ENCODE data around the gene PCDHB14.
"Not testable (repeated sequence)": the region's sequence is repeated elsewhere in the genome, so short reads cannot be mapped to it uniquely, and the experiment has no call there.

PCDHB14 gene

GRCh38 chr5:141210849-141211248 lies 12.3 kb upstream of the PCDHB14 start:
- DNase-seq: not testable (repeated sequence)

DNA sequence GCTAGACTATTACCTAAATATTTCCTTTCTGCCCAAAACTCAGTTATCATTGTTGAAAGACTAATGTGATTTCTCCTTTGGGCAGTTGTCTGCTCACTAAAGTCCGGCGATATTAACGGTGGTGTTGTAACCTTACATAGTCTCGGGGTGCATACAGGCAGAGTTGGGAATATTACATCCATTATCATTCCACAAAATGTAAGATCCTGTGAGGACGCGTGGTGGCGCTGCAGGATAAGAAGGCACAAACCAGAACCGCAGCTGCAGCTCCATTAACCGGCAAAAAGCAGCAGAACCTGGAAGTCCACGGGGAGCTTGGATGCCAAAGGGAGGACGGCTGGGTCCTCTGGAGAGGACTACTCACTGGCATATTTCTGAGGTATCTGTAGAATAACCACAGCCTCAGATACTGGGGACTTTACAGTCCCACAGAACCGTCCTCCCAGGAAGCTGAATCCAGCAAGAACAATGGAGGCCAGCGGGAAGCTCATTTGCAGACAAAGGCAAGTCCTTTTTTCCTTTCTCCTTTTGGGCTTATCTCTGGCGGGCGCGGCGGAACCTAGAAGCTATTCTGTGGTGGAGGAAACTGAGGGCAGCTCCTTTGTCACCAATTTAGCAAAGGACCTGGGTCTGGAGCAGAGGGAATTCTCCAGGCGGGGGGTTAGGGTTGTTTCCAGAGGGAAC lies 9.3 kb upstream of the PCDHB14 start, which contains the start of gene PCDHB13:
Gene PCDHB13 (plus strand): TSS at position 264 of the 684 bp plus-strand sequence. CDS start 205 bp downstream, at position 469.
- not testable (repeated sequence) for DNase-seq

DNA sequence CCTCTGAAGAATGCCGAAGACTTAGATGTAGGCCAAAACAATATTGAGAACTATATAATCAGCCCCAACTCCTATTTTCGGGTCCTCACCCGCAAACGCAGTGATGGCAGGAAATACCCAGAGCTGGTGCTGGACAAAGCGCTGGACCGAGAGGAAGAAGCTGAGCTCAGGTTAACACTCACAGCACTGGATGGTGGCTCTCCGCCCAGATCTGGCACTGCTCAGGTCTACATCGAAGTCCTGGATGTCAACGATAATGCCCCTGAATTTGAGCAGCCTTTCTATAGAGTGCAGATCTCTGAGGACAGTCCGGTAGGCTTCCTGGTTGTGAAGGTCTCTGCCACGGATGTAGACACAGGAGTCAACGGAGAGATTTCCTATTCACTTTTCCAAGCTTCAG lies 8.6 kb upstream of the PCDHB14 start:
- not testable (repeated sequence) for DNase-seq

- DNase-seq: not testable (repeated sequence)
Observed at GRCh38 chr5:141215504-141215903, 7.6 kb upstream of the PCDHB14 start.

- DNase-seq: not testable (repeated sequence)
Observed at GRCh38 chr5:141216035-141216434, 7.1 kb upstream of the PCDHB14 start.

- not testable (repeated sequence) for DNase-seq
Observed at GRCh38 chr5:141224844-141225243, 1.7 kb downstream of the PCDHB14 start.

- not testable (repeated sequence) for DNase-seq
Observed at GRCh38 chr5:141225421-141225820, 2.3 kb downstream of the PCDHB14 start.

- DNase-seq: no peak
Observed at GRCh38 chr5:141234109-141234667, 11.0 kb downstream of the PCDHB14 start.

DNA sequence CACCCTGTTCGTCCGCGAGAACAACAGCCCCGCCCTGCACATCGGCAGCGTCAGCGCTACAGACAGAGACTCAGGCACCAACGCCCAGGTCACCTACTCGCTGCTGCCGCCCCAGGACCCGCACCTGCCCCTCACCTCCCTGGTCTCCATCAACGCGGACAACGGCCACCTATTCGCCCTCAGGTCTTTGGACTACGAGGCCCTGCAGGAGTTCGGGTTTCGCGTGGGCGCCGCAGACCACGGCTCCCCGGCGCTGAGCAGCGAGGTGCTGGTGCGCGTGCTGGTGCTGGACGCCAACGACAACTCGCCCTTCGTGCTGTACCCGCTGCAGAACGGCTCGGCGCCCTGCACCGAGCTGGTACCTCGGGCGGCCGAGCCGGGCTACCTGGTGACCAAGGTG lies 12.8 kb downstream of the PCDHB14 start:
- DNase-seq: not testable (repeated sequence)

DNA sequence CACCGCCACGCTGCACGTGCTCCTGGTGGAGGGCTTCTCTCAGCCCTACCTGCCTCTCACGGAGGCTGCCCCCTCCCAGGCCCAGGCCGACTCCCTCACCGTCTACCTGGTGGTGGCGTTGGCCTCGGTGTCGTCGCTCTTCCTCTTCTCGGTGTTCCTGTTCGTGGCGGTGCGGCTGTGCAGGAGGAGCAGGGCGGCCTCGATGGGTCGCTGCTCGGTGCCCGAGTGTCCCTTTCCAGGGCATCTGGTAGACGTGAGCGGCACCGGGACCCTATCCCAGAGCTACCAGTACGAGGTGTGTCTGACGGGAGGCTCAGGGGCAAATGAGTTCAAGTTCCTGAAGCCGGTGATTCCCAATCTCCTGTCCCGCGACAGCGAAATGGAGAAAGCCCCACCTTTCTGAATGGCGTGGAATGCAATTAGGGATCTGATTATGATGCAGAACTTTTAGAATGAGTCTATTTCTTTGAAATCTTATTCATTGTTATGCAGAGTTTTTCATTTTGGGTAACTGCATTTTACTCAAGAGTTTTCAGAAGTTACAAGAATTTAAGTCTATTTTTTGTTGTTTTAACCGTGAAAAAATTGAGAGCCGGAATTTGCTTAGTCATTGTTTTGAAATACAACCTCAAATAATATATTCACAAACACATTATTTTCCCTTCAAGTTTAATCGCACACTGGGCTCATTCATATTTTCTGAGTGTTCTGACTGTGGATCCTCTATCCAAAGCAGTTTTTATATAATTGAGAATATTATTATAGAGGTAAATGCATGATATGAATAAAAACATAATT lies 13.6 kb downstream of the PCDHB14 start:
- DNase-seq: no peak

GRCh38 chr5:141241496-141241895 lies 18.4 kb downstream of the PCDHB14 start:
- DNase-seq: no peak

- DNase-seq: no peak
Observed at GRCh38 chr5:141245250-141245717, 22.1 kb downstream of the PCDHB14 start, which contains the start of gene PCDHB15. Gene PCDHB15 (plus strand): TSS chr5:141245395. CDS start chr5:141245579, 184 bp downstream.

DNA sequence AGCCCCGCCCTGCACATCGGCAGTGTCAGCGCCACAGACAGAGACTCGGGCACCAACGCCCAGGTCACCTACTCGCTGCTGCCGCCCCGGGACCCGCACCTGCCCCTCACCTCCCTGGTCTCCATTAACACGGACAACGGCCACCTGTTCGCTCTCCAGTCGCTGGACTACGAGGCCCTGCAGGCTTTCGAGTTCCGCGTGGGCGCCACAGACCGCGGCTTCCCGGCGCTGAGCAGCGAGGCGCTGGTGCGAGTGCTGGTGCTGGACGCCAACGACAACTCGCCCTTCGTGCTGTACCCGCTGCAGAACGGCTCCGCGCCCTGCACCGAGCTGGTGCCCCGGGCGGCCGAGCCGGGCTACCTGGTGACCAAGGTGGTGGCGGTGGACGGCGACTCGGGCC lies 23.8 kb downstream of the PCDHB14 start:
- not testable (repeated sequence) for DNase-seq

GRCh38 chr5:141247434-141247833 lies 24.3 kb downstream of the PCDHB14 start:
- DNase-seq: not testable (repeated sequence)

GRCh38 chr5:141250576-141250975 lies 27.4 kb downstream of the PCDHB14 start:
- no peak for DNase-seq

DNA sequence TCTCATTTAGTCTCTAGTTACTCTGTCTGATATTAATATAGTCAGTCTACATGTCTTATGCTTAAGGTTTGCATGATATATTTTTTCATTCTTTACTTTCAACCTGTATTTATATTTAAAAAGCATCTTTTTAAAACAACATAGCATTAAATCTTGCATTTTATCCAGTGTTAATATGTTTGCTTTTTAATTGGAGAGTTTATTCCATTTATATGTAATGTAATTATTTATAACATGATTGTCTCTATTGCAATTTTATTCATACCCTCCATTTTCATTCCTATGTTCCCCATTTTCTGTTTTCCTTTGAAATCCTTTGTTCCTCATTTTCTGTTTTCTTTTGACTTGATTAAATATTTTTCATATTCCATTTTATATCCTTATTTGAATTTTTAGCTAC lies 35.3 kb downstream of the PCDHB14 start:
- no peak for DNase-seq

GRCh38 chr5:141258948-141259347 lies 35.8 kb downstream of the PCDHB14 start:
- no peak for DNase-seq

DNA sequence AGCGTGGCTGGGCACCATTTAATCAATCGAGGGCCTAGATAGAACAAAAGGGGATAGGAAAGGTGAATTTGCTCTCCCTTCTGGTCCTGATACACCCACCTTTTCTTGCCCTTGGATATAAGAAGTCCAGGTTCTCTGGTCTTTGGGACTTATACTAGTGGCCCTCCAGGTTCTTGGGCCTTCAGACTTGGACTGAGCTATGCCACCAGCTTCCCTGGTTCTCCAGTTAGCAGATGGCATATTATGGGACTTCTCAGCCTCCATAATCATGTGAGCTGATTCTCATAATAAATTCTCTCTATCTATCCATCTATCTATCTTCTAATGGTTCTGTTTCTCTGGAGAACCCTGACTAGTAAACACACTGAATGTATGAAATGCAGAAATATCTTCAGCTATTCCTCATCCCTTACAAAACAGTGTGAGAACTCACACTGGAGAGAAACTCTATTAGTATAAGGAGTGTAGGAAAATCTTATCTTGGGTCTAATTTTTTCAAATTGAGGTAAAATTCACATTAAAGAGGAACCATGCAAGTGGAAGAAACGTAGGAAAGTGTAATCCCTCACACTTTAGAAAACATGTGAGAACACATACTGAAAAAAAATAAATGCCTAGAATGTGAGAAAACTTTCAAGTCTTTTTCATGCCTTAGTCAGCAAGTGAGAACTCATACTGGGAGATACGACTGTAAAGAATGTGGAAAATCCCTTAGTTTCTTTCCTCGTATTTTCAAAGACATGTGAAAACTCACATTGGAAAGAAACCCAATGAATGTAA lies 37.5 kb downstream of the PCDHB14 start:
- DNase-seq: no peak

GRCh38 chr5:141261238-141261546 lies 38.0 kb downstream of the PCDHB14 start:
- DNase-seq: no peak

GRCh38 chr5:141269195-141269594 lies 46.1 kb downstream of the PCDHB14 start:
- DNase-seq: no peak

DNA sequence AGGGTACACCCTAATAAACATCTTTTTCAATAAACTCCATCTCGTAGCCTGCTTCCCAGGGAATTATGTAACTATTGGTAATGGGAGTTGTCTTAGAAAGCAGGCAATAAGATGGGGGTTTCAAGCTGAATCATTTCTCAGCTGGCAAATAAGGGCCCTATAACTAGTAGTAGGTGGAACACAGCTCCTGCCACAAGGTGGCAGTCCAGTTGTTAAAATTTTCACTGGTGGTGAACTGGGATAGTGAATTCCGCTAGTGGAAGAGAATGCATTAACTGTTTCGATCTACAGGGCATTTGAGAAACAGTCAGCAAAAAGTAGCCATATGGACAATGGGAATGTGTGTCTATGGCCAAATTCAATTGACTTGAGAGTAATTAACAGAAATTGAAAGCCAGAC lies 49.8 kb downstream of the PCDHB14 start:
- no peak for DNase-seq
